ENCODE measurements around the gene LHFPL5.

LHFPL5 gene

GRCh38 chr6:35794536-35795452 is 10.4 kb upstream of the LHFPL5 start:
- DNase-seq, result no peak

GRCh38 chr6:35795453-35796071 is 9.6 kb upstream of the LHFPL5 start:
- DNase-seq, result no peak

GRCh38 chr6:35796236-35796635 is 8.9 kb upstream of the LHFPL5 start:
- DNase-seq, result no peak

GRCh38 chr6:35797837-35798526 is 7.2 kb upstream of the LHFPL5 start:
- DNase-seq, result no peak

- DNase-seq, result no peak
These were observed 6.4 kb upstream of the LHFPL5 start for GRCh38 chr6:35798706-35799105.

GRCh38 chr6:35801148-35801547 is 4.0 kb upstream of the LHFPL5 start:
- DNase-seq, result no peak

GRCh38 chr6:35808688-35809087 is 3.5 kb downstream of the LHFPL5 start:
- no peak for DNase-seq

GRCh38 chr6:35809809-35810208 is 4.7 kb downstream of the LHFPL5 start:
- no peak for DNase-seq

GRCh38 chr6:35810971-35811698 is 6.0 kb downstream of the LHFPL5 start:
- no peak for DNase-seq

- DNase-seq, result no peak
These were observed 6.5 kb downstream of the LHFPL5 start for GRCh38 chr6:35811699-35811995.

GRCh38 chr6:35817515-35817914 is 12.4 kb downstream of the LHFPL5 start:
- no peak for DNase-seq

- DNase-seq, result no peak
These were observed 18.4 kb downstream of the LHFPL5 start for GRCh38 chr6:35823601-35824000.

- no peak for DNase-seq
These were observed 19.5 kb downstream of the LHFPL5 start for GRCh38 chr6:35824552-35825192.

- DNase-seq, result no peak
These were observed 24.2 kb downstream of the LHFPL5 start for GRCh38 chr6:35829306-35829705.

- DNase-seq, result no peak
These were observed 26.3 kb downstream of the LHFPL5 start for GRCh38 chr6:35831257-35832007.

GRCh38 chr6:35833536-35833935 is 28.4 kb downstream of the LHFPL5 start:
- no peak for DNase-seq

- no peak for DNase-seq
These were observed 33.9 kb downstream of the LHFPL5 start for GRCh38 chr6:35839019-35839418.

- DNase-seq, result no peak
These were observed 37.2 kb downstream of the LHFPL5 start for GRCh38 chr6:35842381-35842780.

GRCh38 chr6:35844290-35844689 is 39.1 kb downstream of the LHFPL5 start:
- DNase-seq, result no peak

GRCh38 chr6:35850208-35850607 is 45.1 kb downstream of the LHFPL5 start:
- DNase-seq, result no peak

- DNase-seq, result no peak
These were observed 47.8 kb downstream of the LHFPL5 start for GRCh38 chr6:35852994-35853393.

GRCh38 chr6:35856250-35856649 is 51.1 kb downstream of the LHFPL5 start:
- DNase-seq, result no peak
